NCI-H524 treated with DMSO at 0.1 percent for 48 hours (cell line): ENCODE results near the gene MATR3.

Experiments used
- DNase-seq: peaks from one replicate; lab custom pipeline; 2025; lab: John Stamatoyannopoulos, UW

Gene MATR3

GRCh38 chr5:139272471-139273321 lies 20.8 kb upstream of the MATR3 start:
- DNase-seq = no peak

GRCh38 chr5:139273322-139273571 lies 20.3 kb upstream of the MATR3 start:
- DNase-seq = no peak

- peak; percentile 32 for DNase-seq
Measured at GRCh38 chr5:139273572-139274289, 19.8 kb upstream of the MATR3 start.

- DNase-seq = no peak
Measured at GRCh38 chr5:139275536-139275935, 18.0 kb upstream of the MATR3 start.

GRCh38 chr5:139275956-139276355 lies 17.6 kb upstream of the MATR3 start:
- DNase-seq = no peak

- no peak for DNase-seq
Measured at GRCh38 chr5:139276426-139276825, 17.1 kb upstream of the MATR3 start.

GRCh38 chr5:139277171-139277570 lies 16.4 kb upstream of the MATR3 start:
- DNase-seq = no peak

GRCh38 chr5:139278540-139279274 lies 14.8 kb upstream of the MATR3 start:
- DNase-seq = no peak

GRCh38 chr5:139282197-139282557 lies 11.4 kb upstream of the MATR3 start:
- DNase-seq = no peak

- DNase-seq = no peak
Measured at GRCh38 chr5:139283252-139284166, 10.0 kb upstream of the MATR3 start.

- no peak for DNase-seq
Measured at GRCh38 chr5:139284295-139284694, 9.2 kb upstream of the MATR3 start.

GRCh38 chr5:139285651-139286392 lies 7.7 kb upstream of the MATR3 start:
- no peak for DNase-seq

- no peak for DNase-seq
Measured at GRCh38 chr5:139287890-139288635, 5.5 kb upstream of the MATR3 start.

GRCh38 chr5:139291051-139291450 lies 2.5 kb upstream of the MATR3 start:
- no peak for DNase-seq

GRCh38 chr5:139293202-139293506 lies 386 bp upstream of the MATR3 start:
- no peak for DNase-seq

- DNase-seq = peak; percentile 28
Measured at GRCh38 chr5:139294374-139295165, 1.0 kb downstream of the MATR3 start.

- DNase-seq = no peak
Measured at GRCh38 chr5:139295346-139296057, 2.0 kb downstream of the MATR3 start.

GRCh38 chr5:139296198-139296597 lies 2.7 kb downstream of the MATR3 start:
- no peak for DNase-seq

- DNase-seq = no peak
Measured at GRCh38 chr5:139296862-139297326, 3.4 kb downstream of the MATR3 start.
